HepG2 (cell line): ENCODE measurements around the gene GRB2. TPM values are rescaled to one million over a fixed set of nuclear protein-coding genes. Genes with fewer than 3 reads are reported as not detected.

Experiments used
- HNRNPLL ChIP-seq: fragments of 200-400 bp; formaldehyde crosslinking; IDR thresholded peaks from 2 replicates; pipeline ENCODE4 v1.6.1; 2017; ENCODE audit warnings: mild to moderate bottlenecking, low read depth, low read length; ENCODE audit not compliant: poor library complexity, severe bottlenecking
- HOXD1 ChIP-seq: sonication (generic); formaldehyde crosslinking; IDR thresholded peaks from 2 replicates; pipeline ENCODE4 v1.5.0; 2020; ENCODE audit warnings: missing genetic modification reagents
- ISL2 ChIP-seq: sonication (generic); formaldehyde crosslinking; IDR thresholded peaks from 2 replicates; pipeline ENCODE4 v1.5.0; 2020; ENCODE audit warnings: missing genetic modification reagents
- KAT7 ChIP-seq: IDR thresholded peaks from 2 replicates; pipeline ENCODE4 v1.6.1; 2018; ENCODE audit warnings: borderline replicate concordance, missing compliant biosample characterization
- MXD4 ChIP-seq: IDR thresholded peaks from 2 replicates; pipeline ENCODE4 v1.6.1; 2016; ENCODE audit warnings: mild to moderate bottlenecking, missing biosample characterization, missing genetic modification reagents
- SALL1 ChIP-seq: sonication (generic); formaldehyde crosslinking; IDR thresholded peaks from 2 replicates; pipeline ENCODE4 v1.8.0; 2022; ENCODE audit warnings: mild to moderate bottlenecking, missing genetic modification reagents
- ZBTB7B ChIP-seq: sonication (generic); formaldehyde crosslinking; IDR thresholded peaks from 2 replicates; pipeline ENCODE4 v1.4.0; 2020; ENCODE audit warnings: missing genetic modification reagents
- ZNF317 ChIP-seq: sonication (generic); formaldehyde crosslinking; IDR thresholded peaks from 2 replicates; pipeline ENCODE4 v1.5.0; 2020; ENCODE audit warnings: mild to moderate bottlenecking, missing genetic modification reagents
- ZNF333 ChIP-seq: sonication (generic); formaldehyde crosslinking; IDR thresholded peaks from 2 replicates; pipeline ENCODE4 v1.4.0; 2020; ENCODE audit warnings: mild to moderate bottlenecking, missing genetic modification reagents, borderline replicate concordance
- ZNF563 ChIP-seq: sonication (generic); formaldehyde crosslinking; IDR thresholded peaks from 2 replicates; pipeline ENCODE4 v1.8.0; 2022; ENCODE audit warnings: mild to moderate bottlenecking, moderate library complexity, missing genetic modification reagents
- polyA plus RNA-seq, 8 experiments: library from polyadenylated mRNA; depleted of rRNA in 3 of 8; stranded (reverse) in 7 of 8; unstranded in 1 of 8; fragments of >200 nt; fragmentation: Illumina TruSeq in 4 of 8; extraction: Trizol in 4 of 8; gene quantifications; 2 replicates each; pipeline versions ENCODE4 v1.2.1 to v1.2.3, GENCODE V29; 2011 to 2016; ENCODE audit warnings: low read depth in 4 of 8, missing spikeins in 1 of 8, mixed read lengths in 1 of 8; ENCODE audit not compliant: insufficient read depth in 1 of 8
- total RNA-seq, 5 experiments: library from RNA; depleted of rRNA; stranded (reverse); fragments of >200 nt; fragmentation: Illumina TruSeq; extraction: Trizol; gene quantifications; 2 replicates each; pipeline ENCODE4 v1.2.3, GENCODE V29; 2016; ENCODE audit warnings: low read depth in 1 of 5
- TF ChIP-seq, protein P1 (sequence below): sonication (generic); formaldehyde crosslinking; IDR thresholded peaks from 2 replicates; pipeline ENCODE4 v1.4.0; 2020; ENCODE audit warnings: missing genetic modification reagents, borderline replicate concordance
- TF ChIP-seq, protein P2 (sequence below): sonication (generic); formaldehyde crosslinking; IDR thresholded peaks from 2 replicates; pipeline ENCODE4 v1.8.1; 2022; ENCODE audit warnings: low read depth, mild to moderate bottlenecking, missing genetic modification reagents
- TF ChIP-seq, protein P3 (sequence below): sonication (generic); formaldehyde crosslinking; IDR thresholded peaks from 2 replicates; pipeline ENCODE4 v1.4.0; 2020; ENCODE audit warnings: mild to moderate bottlenecking, missing genetic modification reagents
- TF ChIP-seq, protein P4 (sequence below): IDR thresholded peaks from 2 replicates; pipeline ENCODE4 v1.4.0; 2020; ENCODE audit warnings: mild to moderate bottlenecking, missing genetic modification reagents

GRB2 gene
- total and polyA plus RNA-seq, 2 of the 13 experiments (the other 11 are each of a cell fraction or from before 2014, with no cell fraction given): 84.6 to 92.3 TPM

DNA sequence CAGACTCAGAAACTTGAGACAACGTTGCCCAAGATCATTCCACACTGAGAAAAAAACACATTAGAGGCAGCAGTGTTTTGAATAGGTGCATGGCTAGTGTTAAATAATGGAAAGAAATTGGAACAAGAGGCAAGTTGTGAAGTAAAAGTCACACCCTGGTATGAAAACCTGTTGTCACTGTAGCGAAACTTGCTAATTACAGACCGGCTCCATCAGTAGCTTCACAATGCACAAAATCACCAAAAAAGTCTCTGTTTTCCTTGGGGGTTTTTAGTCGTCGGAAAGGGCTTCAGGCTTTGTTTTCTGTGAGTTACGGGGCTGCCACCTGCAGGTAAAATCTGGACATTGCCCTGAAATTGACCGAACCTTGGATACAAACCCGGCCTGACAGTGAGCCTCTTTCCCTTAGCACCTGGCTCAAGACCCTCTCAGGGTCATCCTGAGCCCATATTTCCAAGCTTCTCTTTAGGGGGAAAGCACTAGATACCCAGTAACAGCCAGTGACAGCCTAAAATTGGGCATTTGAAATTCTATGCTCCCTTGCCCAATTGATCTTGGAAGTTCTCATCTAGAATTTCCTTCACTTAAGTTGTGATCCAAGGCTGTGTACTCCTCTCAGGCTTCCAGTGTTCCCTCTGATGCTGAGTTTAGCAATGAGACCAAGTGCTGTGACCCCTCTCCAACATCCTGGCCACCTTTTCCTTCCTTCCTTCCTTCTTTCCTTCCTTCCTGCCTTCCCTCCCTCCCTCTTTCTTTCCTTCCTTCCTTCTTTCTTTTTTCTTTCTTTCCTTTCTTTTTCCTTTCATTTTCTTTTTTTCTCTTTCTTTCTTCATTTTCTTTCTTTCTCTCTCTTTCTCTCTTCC is 7.2 kb upstream of the GRB2 start (continued):
- TF ChIP-seq, protein P1, sequence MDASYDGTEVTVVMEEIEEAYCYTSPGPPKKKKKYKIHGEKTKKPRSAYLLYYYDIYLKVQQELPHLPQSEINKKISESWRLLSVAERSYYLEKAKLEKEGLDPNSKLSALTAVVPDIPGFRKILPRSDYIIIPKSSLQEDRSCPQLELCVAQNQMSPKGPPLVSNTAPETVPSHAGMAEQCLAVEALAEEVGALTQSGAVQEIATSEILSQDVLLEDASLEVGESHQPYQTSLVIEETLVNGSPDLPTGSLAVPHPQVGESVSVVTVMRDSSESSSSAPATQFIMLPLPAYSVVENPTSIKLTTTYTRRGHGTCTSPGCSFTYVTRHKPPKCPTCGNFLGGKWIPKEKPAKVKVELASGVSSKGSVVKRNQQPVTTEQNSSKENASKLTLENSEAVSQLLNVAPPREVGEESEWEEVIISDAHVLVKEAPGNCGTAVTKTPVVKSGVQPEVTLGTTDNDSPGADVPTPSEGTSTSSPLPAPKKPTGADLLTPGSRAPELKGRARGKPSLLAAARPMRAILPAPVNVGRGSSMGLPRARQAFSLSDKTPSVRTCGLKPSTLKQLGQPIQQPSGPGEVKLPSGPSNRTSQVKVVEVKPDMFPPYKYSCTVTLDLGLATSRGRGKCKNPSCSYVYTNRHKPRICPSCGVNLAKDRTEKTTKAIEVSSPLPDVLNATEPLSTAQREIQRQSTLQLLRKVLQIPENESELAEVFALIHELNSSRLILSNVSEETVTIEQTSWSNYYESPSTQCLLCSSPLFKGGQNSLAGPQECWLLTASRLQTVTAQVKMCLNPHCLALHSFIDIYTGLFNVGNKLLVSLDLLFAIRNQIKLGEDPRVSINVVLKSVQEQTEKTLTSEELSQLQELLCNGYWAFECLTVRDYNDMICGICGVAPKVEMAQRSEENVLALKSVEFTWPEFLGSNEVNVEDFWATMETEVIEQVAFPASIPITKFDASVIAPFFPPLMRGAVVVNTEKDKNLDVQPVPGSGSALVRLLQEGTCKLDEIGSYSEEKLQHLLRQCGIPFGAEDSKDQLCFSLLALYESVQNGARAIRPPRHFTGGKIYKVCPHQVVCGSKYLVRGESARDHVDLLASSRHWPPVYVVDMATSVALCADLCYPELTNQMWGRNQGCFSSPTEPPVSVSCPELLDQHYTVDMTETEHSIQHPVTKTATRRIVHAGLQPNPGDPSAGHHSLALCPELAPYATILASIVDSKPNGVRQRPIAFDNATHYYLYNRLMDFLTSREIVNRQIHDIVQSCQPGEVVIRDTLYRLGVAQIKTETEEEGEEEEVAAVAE: 0 out of 2 replicates have a peak, but pooled peaks have one; percentile 68
- TF ChIP-seq, protein P2, sequence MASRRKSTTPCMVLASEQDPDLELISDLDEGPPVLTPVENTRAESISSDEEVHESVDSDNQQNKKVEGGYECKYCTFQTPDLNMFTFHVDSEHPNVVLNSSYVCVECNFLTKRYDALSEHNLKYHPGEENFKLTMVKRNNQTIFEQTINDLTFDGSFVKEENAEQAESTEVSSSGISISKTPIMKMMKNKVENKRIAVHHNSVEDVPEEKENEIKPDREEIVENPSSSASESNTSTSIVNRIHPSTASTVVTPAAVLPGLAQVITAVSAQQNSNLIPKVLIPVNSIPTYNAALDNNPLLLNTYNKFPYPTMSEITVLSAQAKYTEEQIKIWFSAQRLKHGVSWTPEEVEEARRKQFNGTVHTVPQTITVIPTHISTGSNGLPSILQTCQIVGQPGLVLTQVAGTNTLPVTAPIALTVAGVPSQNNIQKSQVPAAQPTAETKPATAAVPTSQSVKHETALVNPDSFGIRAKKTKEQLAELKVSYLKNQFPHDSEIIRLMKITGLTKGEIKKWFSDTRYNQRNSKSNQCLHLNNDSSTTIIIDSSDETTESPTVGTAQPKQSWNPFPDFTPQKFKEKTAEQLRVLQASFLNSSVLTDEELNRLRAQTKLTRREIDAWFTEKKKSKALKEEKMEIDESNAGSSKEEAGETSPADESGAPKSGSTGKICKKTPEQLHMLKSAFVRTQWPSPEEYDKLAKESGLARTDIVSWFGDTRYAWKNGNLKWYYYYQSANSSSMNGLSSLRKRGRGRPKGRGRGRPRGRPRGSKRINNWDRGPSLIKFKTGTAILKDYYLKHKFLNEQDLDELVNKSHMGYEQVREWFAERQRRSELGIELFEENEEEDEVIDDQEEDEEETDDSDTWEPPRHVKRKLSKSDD (CRISPR knock-in tag): no peak
- TF ChIP-seq ZNF563 (CRISPR knock-in tag) (no peak), MXD4 (CRISPR knock-in tag) (peak; percentile 69), ZBTB7B (CRISPR knock-in tag) (0 out of 2 replicates have a peak, but pooled peaks have one; percentile 55), ZNF333 (CRISPR knock-in tag) (0 out of 2 replicates have a peak, but pooled peaks have one; percentile 47), SALL1 (0 out of 2 replicates have a peak, but pooled peaks have one; percentile 32), KAT7 (CRISPR knock-in tag) (peak; percentile 46; the same call in 1 of the 2 replicates), HOXD1 (CRISPR knock-in tag) (no peak), HNRNPLL (no peak), ISL2 (CRISPR knock-in tag) (0 out of 2 replicates have a peak, but pooled peaks have one; percentile 26), ZNF317 (CRISPR knock-in tag) (0 out of 2 replicates have a peak, but pooled peaks have one; percentile 36)
- TF ChIP-seq, protein P3, sequence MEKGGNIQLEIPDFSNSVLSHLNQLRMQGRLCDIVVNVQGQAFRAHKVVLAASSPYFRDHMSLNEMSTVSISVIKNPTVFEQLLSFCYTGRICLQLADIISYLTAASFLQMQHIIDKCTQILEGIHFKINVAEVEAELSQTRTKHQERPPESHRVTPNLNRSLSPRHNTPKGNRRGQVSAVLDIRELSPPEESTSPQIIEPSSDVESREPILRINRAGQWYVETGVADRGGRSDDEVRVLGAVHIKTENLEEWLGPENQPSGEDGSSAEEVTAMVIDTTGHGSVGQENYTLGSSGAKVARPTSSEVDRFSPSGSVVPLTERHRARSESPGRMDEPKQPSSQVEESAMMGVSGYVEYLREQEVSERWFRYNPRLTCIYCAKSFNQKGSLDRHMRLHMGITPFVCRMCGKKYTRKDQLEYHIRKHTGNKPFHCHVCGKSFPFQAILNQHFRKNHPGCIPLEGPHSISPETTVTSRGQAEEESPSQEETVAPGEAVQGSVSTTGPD: peak; percentile 80; the same call in 1 of the 2 replicates
- TF ChIP-seq, protein P4, sequence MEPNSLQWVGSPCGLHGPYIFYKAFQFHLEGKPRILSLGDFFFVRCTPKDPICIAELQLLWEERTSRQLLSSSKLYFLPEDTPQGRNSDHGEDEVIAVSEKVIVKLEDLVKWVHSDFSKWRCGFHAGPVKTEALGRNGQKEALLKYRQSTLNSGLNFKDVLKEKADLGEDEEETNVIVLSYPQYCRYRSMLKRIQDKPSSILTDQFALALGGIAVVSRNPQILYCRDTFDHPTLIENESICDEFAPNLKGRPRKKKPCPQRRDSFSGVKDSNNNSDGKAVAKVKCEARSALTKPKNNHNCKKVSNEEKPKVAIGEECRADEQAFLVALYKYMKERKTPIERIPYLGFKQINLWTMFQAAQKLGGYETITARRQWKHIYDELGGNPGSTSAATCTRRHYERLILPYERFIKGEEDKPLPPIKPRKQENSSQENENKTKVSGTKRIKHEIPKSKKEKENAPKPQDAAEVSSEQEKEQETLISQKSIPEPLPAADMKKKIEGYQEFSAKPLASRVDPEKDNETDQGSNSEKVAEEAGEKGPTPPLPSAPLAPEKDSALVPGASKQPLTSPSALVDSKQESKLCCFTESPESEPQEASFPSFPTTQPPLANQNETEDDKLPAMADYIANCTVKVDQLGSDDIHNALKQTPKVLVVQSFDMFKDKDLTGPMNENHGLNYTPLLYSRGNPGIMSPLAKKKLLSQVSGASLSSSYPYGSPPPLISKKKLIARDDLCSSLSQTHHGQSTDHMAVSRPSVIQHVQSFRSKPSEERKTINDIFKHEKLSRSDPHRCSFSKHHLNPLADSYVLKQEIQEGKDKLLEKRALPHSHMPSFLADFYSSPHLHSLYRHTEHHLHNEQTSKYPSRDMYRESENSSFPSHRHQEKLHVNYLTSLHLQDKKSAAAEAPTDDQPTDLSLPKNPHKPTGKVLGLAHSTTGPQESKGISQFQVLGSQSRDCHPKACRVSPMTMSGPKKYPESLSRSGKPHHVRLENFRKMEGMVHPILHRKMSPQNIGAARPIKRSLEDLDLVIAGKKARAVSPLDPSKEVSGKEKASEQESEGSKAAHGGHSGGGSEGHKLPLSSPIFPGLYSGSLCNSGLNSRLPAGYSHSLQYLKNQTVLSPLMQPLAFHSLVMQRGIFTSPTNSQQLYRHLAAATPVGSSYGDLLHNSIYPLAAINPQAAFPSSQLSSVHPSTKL (CRISPR knock-in tag): peak; percentile 72
